Astrocyte (in vitro differentiated cells and primary cell): ENCODE data around the gene IL34. TPM values are rescaled to one million over a fixed set of nuclear protein-coding genes. Genes with fewer than 3 reads are reported as not detected.

Experiments used
- DNase-seq: peaks from one replicate; pipeline ENCODE4 v3.0.0-alpha.2; 2010; ENCODE audit warnings: low read depth
- FAIRE-seq: peaks from 2 replicates; lab custom pipeline; 2011; peaks lifted over from hg19 to GRCh38; lab: Jason Lieb, UNC
- H2AFZ ChIP-seq: 2 replicates; pipeline ENCODE4 v1.6.0; 2012; ENCODE audit warnings: low read depth, low read length, inconsistent platforms
- H3K27ac ChIP-seq: 2 replicates; pipeline ENCODE4 v1.5.1; 2011; ENCODE audit warnings: low read depth, low read length, inconsistent platforms
- H3K27me3 ChIP-seq: 2 replicates; pipeline ENCODE4 v1.6.0; 2011; ENCODE audit warnings: low read length, inconsistent platforms; ENCODE audit not compliant: insufficient read depth
- H3K36me3 ChIP-seq: 2 replicates; pipeline ENCODE4 v1.5.1; 2011; ENCODE audit warnings: low read length, inconsistent platforms; ENCODE audit not compliant: insufficient read depth
- H3K4me1 ChIP-seq: 2 replicates; pipeline ENCODE4 v1.5.1; 2011; ENCODE audit warnings: low read length, inconsistent platforms; ENCODE audit not compliant: insufficient read depth
- H3K4me2 ChIP-seq: 2 replicates; pipeline ENCODE4 v1.6.0; 2012; ENCODE audit warnings: low read length, inconsistent platforms
- H3K4me3 ChIP-seq: 2 replicates; pipeline ENCODE4 v1.5.1; 2011; ENCODE audit warnings: low read depth, mild to moderate bottlenecking, low read length, inconsistent platforms; ENCODE audit not compliant: insufficient read depth
- H3K79me2 ChIP-seq: 2 replicates; pipeline ENCODE4 v1.6.0; 2012; ENCODE audit warnings: mild to moderate bottlenecking, low read length, inconsistent platforms; ENCODE audit not compliant: insufficient read depth
- H3K9ac ChIP-seq: 2 replicates; pipeline ENCODE4 v1.6.0; 2012; ENCODE audit warnings: mild to moderate bottlenecking, low read length, inconsistent platforms
- H3K9me3 ChIP-seq: 2 replicates; pipeline ENCODE4 v1.5.1; 2012; ENCODE audit warnings: low read depth, mild to moderate bottlenecking, low read length, inconsistent platforms; ENCODE audit not compliant: insufficient read depth
- H4K20me1 ChIP-seq: 2 replicates; pipeline ENCODE4 v1.6.0; 2012; ENCODE audit warnings: low read length, inconsistent platforms; ENCODE audit not compliant: insufficient read depth
- H3K27ac Mint-ChIP-seq: one replicate; pipeline ENCODE4 v1.8.0; 2021; ENCODE audit warnings: mild to moderate bottlenecking, mixed read lengths; ENCODE audit not compliant: unreplicated experiment
- H3K27me3 Mint-ChIP-seq: one replicate; pipeline ENCODE4 v1.8.0; 2021; ENCODE audit warnings: low read depth, mixed read lengths; ENCODE audit not compliant: unreplicated experiment
- H3K36me3 Mint-ChIP-seq: one replicate; pipeline ENCODE4 v1.8.0; 2021; ENCODE audit warnings: low read depth, mixed read lengths; ENCODE audit not compliant: unreplicated experiment
- H3K4me1 Mint-ChIP-seq: one replicate; pipeline ENCODE4 v1.8.0; 2021; ENCODE audit warnings: low read depth, mixed read lengths; ENCODE audit not compliant: unreplicated experiment
- H3K4me3 Mint-ChIP-seq: one replicate; pipeline ENCODE4 v1.8.0; 2021; ENCODE audit warnings: mild to moderate bottlenecking, moderate library complexity, mixed read lengths; ENCODE audit not compliant: unreplicated experiment
- H3K9me3 Mint-ChIP-seq: one replicate; pipeline ENCODE4 v1.8.0; 2021; ENCODE audit warnings: mild to moderate bottlenecking, mixed read lengths; ENCODE audit not compliant: unreplicated experiment
- CTCF ChIP-seq: IDR thresholded peaks from 2 replicates; pipeline ENCODE4 v1.5.1; 2011; ENCODE audit warnings: low read depth, mild to moderate bottlenecking, inconsistent platforms, low read length, moderate library complexity; ENCODE audit not compliant: insufficient read depth
- EZH2 ChIP-seq: IDR thresholded peaks from 2 replicates; pipeline ENCODE4 v1.6.1; 2012; ENCODE audit warnings: mild to moderate bottlenecking, low read length, inconsistent platforms; ENCODE audit not compliant: insufficient read depth
- total RNA-seq: library from RNA; stranded (reverse); gene quantifications from 2 replicates; pipeline ENCODE4 v1.2.1, GENCODE V29; 2021

The IL34 gene
- total RNA-seq, 1 donor from 2014 or later: 0.34 TPM

GRCh38 chr16:70694088-70694867, 47.9 kb downstream of the IL34 start:
- peaks cover 19% of the 10 kb centered on the region for H3K4me1 Mint-ChIP-seq
- peak; percentile 74 for DNase-seq
- H3K27me3 Mint-ChIP-seq: no peaks in the 10 kb centered on the region
- peak; percentile 87 for FAIRE-seq
- Histone ChIP-seq H2AFZ (no peak overlapping the region), H4K20me1 (no peaks in the 10 kb centered on the region), H3K4me3 (no peak overlapping the region), H3K9ac (peak overlapping the region; percentile 40), H3K79me2 (no peaks in the 10 kb centered on the region), H3K4me1 (peaks cover 45% of the 10 kb centered on the region), H3K36me3 (no peaks in the 10 kb centered on the region), H3K27ac (peak overlapping the region; percentile 11), H3K9me3 (no peaks in the 10 kb centered on the region), H3K4me2 (peak overlapping the region; percentile 64), H3K27me3 (no peaks in the 10 kb centered on the region)
- peaks cover 10% of the 10 kb centered on the region for H3K36me3 Mint-ChIP-seq
- no peak overlapping the region for H3K4me3 Mint-ChIP-seq
- TF ChIP-seq EZH2 (no peak), CTCF (no peak)
- H3K9me3 Mint-ChIP-seq: peaks cover 3% of the 10 kb centered on the region
- H3K27ac Mint-ChIP-seq: no peak overlapping the region

GRCh38 chr16:70694868-70695218, 48.5 kb downstream of the IL34 start:
- no peak overlapping the region for H3K27ac Mint-ChIP-seq
- H3K4me2 ChIP-seq: no peak overlapping the region
- H3K36me3 ChIP-seq: no peaks in the 10 kb centered on the region
- H3K4me3 Mint-ChIP-seq: no peak overlapping the region
- no peaks in the 10 kb centered on the region for H3K27me3 ChIP-seq
- no peaks in the 10 kb centered on the region for H3K79me2 ChIP-seq
- FAIRE-seq (no peak), DNase-seq (no peak)
- no peak overlapping the region for H3K27ac ChIP-seq
- TF ChIP-seq CTCF (no peak), EZH2 (no peak)
- no peaks in the 10 kb centered on the region for H3K9me3 ChIP-seq
- no peak overlapping the region for H3K9ac ChIP-seq
- peaks cover 11% of the 10 kb centered on the region for H3K36me3 Mint-ChIP-seq
- H2AFZ ChIP-seq: no peak overlapping the region
- H3K4me1 ChIP-seq: peaks cover 45% of the 10 kb centered on the region
- H3K9me3 Mint-ChIP-seq: peaks cover 5% of the 10 kb centered on the region
- H3K4me1 Mint-ChIP-seq: peaks cover 20% of the 10 kb centered on the region
- no peak overlapping the region for H3K4me3 ChIP-seq
- no peaks in the 10 kb centered on the region for H4K20me1 ChIP-seq
- no peaks in the 10 kb centered on the region for H3K27me3 Mint-ChIP-seq
